AG04449 (cell line): ENCODE data around the gene PTPRT.

Source experiments
- CTCF ChIA-PET: fragments of 350-600 bp; formaldehyde crosslinking; extraction: SDS; loops from one replicate; lab custom pipeline; 2021; ENCODE audit warnings: antibody characterized with exemption; lab: Yijun Ruan, JAX
- POLR2A ChIA-PET: fragments of 400-600, 350-600 bp; formaldehyde crosslinking; extraction: SDS; loops from one replicate; lab custom pipeline; 2020; ENCODE audit warnings: antibody characterized with exemption, inconsistent platforms; lab: Yijun Ruan, JAX
- DNase-seq: peaks from one replicate; pipeline ENCODE4 v3.0.0-alpha.2; 2010; ENCODE audit warnings: low read depth, low spot score
- H3K4me3 ChIP-seq: 2 replicates; pipeline ENCODE4 v1.5.1; 2011; ENCODE audit warnings: low read depth, mild to moderate bottlenecking, control low read depth, low read length
- CTCF ChIP-seq: IDR thresholded peaks from one replicate; pipeline ENCODE4 v1.5.1; 2011; ENCODE audit warnings: mild to moderate bottlenecking, moderate library complexity, low read length, control low read depth, inconsistent platforms; ENCODE audit not compliant: insufficient read depth; ENCODE audit errors: missing control alignments

The PTPRT gene

GRCh38 chr20:42461291-42461690, 728.4 kb downstream of the PTPRT start:
- no peak for DNase-seq
- no peak for TF ChIP-seq CTCF
- H3K4me3 ChIP-seq, result no peak overlapping the region
- ChIA-PET POLR2A (no interaction called here), CTCF (no interaction called here)

DNA sequence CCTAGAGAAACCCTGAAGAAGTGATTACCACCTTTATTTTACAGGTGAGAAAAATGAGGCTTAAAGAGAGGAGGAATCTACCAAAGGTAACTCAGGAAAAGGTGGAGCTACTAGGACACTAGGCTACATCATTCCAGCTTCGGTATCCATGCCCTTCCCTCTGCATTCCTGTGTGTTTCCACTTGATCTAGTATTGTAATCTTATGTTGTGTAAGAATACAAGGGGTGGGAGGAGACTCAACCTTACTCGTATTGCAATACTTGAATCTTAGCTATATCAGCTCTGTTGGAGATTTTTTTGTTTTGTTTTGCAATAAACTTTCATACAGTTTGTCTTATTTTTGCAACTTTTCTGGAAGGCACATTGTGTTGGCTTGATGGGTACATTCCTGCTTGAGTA, 742.4 kb downstream of the PTPRT start:
- H3K4me3 ChIP-seq, result no peak overlapping the region
- no peak for DNase-seq
- TF ChIP-seq CTCF, result no peak
- CTCF ChIA-PET, result no interaction called here
- POLR2A ChIA-PET, result no interaction called here

GRCh38 chr20:42444799-42445198, 744.9 kb downstream of the PTPRT start:
- ChIA-PET POLR2A (no interaction called here), CTCF (no interaction called here)
- no peak for DNase-seq
- TF ChIP-seq CTCF, result no peak
- no peak overlapping the region for H3K4me3 ChIP-seq

- CTCF ChIA-PET, result no interaction called here
- DNase-seq, result no peak
- no peak overlapping the region for H3K4me3 ChIP-seq
- POLR2A ChIA-PET, result no interaction called here
- no peak for TF ChIP-seq CTCF
Measured at GRCh38 chr20:42443200-42443599, 746.5 kb downstream of the PTPRT start.

- DNase-seq, result no peak
- TF ChIP-seq CTCF, result no peak
- POLR2A ChIA-PET, result no interaction called here
- no peak overlapping the region for H3K4me3 ChIP-seq
- CTCF ChIA-PET, result no interaction called here
Measured at GRCh38 chr20:42442716-42443115, 747.0 kb downstream of the PTPRT start.

DNA sequence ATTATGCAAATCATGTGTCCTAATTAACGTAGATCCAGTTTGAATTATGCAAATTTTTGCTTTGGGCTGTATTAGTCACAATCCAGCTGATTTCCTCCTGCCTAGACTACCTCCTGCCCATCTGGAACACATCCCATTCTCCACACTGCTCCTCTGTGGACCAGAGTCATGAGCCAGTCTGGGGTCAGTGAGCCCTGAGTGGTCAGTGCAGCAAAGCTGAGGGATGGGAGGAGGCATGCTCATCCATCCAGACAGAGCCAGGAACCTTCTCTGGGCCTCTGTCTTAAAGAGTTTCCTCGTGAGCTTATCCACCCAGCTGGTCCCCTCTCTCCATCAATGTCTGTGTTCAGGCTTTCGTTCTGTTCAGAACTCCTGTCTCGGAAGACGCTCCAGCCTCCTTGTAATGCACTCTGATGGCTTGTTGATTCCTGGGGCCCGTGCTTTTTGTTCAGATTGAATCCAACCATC, 747.8 kb downstream of the PTPRT start:
- CTCF ChIA-PET, result no interaction called here
- no peak for TF ChIP-seq CTCF
- H3K4me3 ChIP-seq, result no peak overlapping the region
- POLR2A ChIA-PET, result no interaction called here
- no peak for DNase-seq
